Measurements from ENCODE around the gene LRRC43.

- TF ChIP-seq, protein P1, sequence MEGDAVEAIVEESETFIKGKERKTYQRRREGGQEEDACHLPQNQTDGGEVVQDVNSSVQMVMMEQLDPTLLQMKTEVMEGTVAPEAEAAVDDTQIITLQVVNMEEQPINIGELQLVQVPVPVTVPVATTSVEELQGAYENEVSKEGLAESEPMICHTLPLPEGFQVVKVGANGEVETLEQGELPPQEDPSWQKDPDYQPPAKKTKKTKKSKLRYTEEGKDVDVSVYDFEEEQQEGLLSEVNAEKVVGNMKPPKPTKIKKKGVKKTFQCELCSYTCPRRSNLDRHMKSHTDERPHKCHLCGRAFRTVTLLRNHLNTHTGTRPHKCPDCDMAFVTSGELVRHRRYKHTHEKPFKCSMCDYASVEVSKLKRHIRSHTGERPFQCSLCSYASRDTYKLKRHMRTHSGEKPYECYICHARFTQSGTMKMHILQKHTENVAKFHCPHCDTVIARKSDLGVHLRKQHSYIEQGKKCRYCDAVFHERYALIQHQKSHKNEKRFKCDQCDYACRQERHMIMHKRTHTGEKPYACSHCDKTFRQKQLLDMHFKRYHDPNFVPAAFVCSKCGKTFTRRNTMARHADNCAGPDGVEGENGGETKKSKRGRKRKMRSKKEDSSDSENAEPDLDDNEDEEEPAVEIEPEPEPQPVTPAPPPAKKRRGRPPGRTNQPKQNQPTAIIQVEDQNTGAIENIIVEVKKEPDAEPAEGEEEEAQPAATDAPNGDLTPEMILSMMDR (IDR thresholded peaks at IDR 0.05; ENCODE audit: low read depth, low read length, missing input control) = no peak
- no peak for TF ChIP-seq RXRA (IDR thresholded peaks at IDR 0.05)
- TF ChIP-seq YY1 (IDR thresholded peaks at IDR 0.05) = no peak
- TF ChIP-seq RAD21 (IDR thresholded peaks at IDR 0.05) = no peak
- TF ChIP-seq ZBTB33 (IDR thresholded peaks at IDR 0.05) = no peak
- TF ChIP-seq, protein P2, sequence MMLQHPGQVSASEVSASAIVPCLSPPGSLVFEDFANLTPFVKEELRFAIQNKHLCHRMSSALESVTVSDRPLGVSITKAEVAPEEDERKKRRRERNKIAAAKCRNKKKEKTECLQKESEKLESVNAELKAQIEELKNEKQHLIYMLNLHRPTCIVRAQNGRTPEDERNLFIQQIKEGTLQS (IDR thresholded peaks at IDR 0.05) = no peak
- no peak for TF ChIP-seq REST (IDR thresholded peaks at IDR 0.05)
- no peak for TF ChIP-seq SP1 (IDR thresholded peaks at IDR 0.05)
Measured at GRCh38 chr12:122148657-122149056, 34.3 kb upstream of the LRRC43 start.
